HTR-8/SVneo (cell line): Measurements from ENCODE around the gene ADGRV1.

ENCODE experiments used
- DNase-seq: peaks from one replicate; pipeline ENCODE4 v3.0.0; 2011; ENCODE audit warnings: low spot score, mixed read lengths; ENCODE audit not compliant: insufficient read length
- FAIRE-seq: peaks from 2 replicates; lab custom pipeline; 2011; peaks lifted over from hg19 to GRCh38; lab: Jason Lieb, UNC

The ADGRV1 gene

DNA sequence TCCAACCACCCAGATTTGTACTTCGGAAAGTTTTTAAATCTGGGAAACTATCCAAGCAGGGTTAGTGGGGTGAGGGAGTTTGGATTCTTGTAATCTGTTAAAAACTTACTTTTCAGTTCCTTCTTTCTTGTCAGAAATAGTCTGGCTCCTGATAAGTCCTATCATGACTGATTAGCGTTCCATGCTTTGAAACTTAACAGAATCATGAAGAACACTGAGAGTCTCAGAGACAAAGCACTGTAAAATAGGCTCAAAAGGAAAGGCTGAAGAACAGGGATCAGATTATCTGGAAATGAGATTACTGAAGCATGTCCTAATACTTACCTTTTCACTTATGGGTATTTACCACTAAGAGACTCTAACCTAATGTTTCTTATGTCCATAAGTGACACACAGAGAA, 582.1 kb downstream of the ADGRV1 start:
- FAIRE-seq, result no peak
- DNase-seq, result no peak

DNA sequence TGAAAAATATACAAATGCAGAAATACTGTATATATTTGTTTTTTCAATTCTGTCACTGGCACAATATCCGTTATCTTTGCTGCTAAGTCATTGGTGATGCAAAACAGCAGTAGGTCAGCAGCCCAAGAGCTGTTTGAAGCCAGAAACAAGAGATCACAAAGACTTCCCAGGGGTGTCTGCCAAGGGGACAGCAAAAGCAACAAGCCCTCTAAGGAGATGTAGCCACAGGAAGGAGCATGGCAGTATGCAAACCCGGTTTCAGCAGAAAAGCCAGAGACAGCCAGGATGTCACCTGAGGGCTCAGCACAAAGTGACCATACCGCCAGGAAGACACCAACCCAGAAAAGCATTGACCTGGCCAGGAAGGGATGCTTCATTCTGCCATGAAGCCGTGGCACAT, 583.0 kb downstream of the ADGRV1 start:
- DNase-seq (no peak), FAIRE-seq (no peak)

DNA sequence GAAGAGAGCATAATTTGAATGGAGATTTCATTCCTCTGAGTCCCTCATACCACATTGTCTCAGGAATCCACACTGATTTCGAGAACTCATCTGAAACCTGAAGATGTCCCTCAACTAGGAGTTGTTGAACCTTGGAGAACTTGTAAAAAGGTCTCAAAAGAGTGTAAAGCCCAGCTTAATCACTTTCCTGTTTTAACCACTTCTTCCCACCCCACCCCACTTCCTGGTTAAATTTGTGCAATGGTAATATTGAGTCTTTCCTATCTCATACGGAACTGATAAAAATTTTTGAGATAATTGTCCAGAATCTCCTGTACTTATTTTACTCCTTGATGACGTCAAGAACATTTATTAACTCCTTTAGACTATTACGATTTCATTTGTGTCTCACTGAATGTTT, 583.8 kb downstream of the ADGRV1 start:
- DNase-seq (no peak), FAIRE-seq (no peak)

DNA sequence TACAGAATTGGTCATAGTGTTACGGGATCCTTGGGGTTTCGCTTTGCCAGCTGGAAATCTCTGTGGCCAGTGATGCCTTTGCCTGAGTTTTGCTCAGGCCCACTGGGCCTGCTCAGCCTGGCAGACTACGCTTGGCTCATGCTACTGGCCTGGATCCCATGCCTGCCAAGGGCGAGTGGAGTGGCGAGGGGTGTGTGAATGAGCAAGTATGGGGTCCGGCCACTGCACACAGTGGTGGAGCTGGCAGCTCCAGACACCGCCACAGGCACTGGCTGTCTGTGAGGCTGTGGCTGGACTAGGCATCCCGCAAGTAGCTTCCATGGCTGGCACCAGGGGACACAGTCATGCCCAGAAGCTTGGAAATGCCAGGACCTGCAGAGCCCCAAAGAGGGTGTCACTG, 584.2 kb downstream of the ADGRV1 start:
- no peak for FAIRE-seq
- DNase-seq, result no peak

DNA sequence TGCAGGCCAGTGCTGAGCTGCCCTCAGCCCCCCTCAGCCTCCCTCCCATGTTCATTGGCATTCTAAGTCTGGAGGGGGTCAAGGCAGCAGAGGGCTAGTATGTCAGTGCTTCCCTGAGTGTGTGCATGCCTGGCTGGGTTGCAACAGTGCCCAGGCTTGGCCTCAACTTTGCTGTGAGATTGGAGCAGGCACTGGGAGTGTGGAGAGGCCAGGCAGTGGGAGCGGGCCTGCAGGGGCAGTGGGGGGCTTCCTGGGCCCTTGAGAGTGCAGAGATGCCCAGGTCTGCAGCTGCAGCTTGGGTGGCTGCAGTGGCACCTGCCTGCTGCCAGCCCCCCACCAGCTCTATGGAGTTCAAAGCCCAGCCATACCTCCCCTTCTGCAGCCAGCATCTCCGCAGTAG, 585.2 kb downstream of the ADGRV1 start:
- no peak for DNase-seq
- no peak for FAIRE-seq

DNA sequence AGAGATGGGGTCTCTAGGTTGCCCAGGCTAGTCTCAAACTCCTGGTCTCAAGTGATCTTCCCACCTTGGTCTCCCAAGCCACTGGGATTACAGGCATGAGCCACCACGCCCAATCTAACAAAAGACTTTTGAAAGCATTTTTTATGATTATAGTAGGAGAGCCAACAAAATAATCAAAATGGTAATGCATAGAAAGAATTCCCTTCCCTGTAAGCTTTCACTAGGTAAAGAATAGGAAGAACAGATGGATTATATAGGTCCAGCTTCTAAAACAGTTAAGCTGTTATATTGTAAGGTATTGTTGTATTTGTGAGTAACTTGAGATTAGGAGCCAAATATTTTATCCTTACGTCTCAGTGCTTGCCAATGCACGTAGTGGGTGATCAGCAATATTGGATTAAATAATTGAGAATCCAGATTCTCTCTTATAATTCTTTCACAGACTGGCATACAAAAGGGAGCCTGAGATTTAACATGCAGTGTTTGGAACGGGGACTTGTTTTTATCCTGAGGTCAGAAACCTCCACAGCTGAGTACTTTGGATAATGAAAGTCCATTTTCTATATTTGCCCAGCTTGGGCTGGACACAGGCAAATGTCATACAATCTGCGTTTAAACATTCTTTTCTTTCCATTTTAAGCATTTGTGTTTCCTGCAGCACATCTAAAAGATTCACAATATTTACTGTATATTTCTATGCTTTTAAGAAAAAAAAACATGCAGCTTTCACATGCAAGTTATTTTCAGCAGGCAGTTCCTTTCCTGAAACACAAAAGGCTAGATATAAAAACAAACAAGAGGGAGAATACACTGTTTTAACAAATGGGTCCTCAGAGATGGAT, 586.1 kb downstream of the ADGRV1 start:
- no peak for DNase-seq
- no peak for FAIRE-seq

DNA sequence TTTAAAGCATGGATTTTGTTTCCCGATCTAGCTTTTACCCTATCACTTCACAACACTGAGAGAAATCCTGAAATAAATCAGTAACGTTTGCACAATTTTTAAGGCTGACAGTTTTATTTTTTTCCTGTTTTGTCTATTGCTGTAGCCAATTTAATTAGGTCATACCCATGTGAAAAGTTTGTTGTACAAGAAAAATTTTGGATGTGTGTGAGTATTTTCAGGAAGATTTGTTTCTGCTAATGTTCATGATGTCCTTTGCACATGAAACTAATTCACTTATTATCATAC, 586.7 kb downstream of the ADGRV1 start:
- DNase-seq, result no peak
- FAIRE-seq, result no peak

DNA sequence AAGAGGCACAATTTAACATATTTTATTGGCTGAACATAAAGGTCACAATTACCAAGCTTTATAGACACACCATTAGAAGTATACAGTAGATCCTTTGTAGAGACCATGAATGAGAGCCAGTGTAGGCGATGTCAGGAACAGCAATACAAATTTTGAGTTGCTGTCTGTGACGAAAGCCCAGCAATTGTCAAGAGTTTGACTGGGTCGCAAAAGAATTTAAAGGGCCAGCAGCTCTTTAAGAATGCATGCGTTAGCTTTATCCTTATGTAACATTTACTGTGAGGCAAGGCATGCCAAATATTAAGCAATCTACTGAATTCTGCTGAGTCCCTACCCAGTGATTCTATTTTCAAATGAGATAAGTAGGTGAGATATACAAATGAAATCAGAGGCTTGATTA, 587.6 kb downstream of the ADGRV1 start:
- no peak for FAIRE-seq
- no peak for DNase-seq

DNA sequence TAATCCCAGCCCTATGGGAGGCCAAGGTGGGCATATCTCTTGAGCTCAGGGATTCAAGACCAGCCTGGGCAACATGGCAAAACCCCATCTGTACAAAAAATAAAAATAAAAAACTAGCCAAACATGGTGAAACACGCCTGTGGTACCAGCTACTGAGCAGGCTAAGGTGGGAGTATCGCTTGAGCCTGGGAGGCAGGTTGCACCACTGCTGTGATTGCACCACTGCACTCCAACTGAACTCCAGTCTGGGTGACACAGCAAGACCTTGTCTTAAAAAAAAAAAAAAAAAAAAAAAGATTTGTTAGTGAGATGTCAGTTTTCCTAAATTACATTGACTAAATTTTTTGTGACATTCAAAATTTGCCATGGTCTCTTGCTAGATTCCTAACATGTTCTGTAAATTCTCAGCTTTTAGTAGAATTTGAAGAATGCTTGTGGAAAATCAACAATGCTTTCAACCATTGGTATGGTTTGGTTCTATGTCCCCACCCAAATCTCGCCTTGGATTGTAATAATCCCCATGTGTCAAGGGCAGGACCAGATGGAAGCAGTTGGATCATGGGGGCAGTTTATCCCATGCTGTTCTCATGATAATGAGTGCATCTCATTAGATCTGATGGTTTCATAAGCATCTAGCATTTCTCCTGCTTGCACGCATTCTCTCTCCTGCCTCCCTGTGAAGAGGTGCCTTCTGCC, 588.5 kb downstream of the ADGRV1 start:
- DNase-seq (no peak), FAIRE-seq (no peak)

DNA sequence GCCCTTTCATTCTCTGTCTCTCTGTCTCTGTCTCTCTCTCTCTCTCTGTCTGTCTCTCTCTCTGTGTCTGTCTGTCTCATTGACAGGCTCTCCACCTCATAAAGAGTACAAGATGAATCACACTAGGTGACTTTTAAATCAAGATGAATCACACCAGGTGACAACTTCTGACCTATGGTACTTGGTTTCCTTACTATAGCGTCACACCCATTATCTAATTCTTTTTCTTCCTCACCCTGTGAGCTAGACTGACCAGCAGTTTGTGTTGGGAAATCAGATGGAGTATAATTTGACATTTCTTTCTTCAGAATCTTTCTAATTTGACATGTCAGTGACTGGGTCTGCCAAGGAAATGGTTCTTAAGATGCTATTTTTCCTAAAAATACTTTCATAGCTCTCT, 591.6 kb downstream of the ADGRV1 start:
- DNase-seq, result no peak
- peak; percentile 99 for FAIRE-seq

DNA sequence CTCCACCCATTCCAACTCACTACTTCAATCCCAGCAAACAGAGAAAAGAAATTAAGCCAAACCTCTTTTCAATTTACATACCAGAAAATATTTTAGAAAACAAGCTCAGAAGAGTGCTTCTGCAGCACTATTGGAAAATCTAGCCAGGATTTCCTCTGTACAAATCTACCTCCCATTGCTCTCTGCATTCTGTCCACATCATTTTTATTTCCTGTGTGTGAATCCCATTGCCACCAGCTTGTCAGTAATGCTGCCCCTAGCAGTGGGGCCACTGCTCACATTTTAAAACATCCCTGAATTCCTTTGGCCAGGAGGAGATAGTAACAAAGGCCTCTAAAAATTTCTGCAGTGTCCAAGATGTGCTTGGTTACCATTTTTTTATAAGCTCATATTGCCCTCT, 592.0 kb downstream of the ADGRV1 start:
- DNase-seq (no peak), FAIRE-seq (no peak)

DNA sequence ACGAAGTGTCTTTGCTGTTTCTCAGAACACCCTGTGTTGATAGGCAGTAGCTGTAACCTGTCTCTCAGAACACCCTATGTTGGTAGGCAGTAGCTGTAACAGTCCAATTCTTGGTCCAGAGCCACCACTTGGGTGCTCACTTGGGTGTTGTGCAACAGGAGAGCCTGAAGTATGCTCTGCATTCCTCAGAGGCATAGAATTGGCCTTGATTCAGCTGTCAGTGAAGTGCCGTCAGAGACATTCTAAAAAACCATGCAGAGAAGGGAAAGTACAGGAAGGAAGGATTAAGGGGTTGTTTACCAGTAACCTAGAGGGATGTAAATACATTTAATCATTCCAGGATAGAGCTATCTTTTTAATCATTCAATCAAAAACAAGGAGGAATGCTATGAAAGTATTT, 593.4 kb downstream of the ADGRV1 start:
- peak; percentile 49 for FAIRE-seq

DNA sequence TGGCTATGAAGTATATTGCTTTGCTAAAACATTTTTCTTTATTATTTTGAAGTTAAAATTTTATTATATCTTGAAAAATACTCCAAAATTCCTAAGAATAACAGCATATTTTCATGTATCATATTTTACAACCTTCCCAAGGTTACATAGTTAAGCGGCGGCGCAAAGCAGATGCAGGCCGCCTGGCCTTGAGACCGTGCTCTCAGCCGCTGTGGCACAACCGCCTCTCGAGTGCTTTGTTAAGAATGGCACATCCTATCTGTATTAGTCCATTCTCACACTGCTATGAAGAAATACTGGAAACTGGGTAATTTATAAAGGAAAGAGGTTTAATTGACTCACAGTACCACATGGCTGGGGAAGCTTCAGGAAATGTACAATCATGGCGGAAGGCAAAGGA, 595.7 kb downstream of the ADGRV1 start:
- no peak for DNase-seq
- FAIRE-seq, result no peak

More for the DNA sequence above, 593.4 kb downstream of the ADGRV1 start:
- peak; percentile 77 for DNase-seq

DNA sequence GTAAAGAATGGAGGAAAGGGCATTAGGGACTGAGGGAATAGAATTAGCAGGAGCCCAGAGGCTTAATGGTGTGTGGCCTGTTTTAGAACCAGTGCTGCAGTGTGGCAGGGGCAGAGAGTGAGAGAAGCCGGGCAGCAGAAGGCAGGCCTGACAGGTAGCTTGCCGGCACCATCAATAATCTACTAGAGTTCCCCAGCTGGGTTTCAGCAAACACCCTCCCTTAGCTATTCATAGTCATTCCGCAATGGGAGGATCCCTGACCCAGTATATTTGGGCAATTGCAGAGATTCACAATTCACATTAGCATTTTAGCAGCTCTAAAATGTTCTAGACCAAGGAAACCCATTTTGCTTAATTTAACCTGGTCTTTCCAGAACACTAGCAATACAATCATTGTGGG, 596.7 kb downstream of the ADGRV1 start:
- FAIRE-seq, result no peak

DNA sequence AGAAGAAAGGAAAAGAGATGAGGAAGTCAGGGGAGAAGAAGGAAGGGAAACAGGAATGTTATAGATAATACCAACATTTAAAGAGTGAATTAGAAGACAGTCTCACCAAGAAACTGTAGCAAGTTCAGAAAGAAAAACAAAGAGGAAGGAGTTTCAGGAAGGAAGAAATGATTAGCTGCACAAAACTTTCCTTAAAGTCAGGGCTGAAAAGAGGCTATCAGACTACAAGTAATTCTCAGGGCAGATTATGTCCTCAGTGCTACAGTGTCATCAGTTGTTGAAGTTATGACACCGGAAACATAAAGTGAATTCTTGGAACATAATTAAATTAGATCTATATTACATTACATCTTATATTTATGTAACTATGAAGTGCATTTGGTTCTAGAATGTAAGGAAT, 597.6 kb downstream of the ADGRV1 start:
- DNase-seq (no peak), FAIRE-seq (no peak)

More for the DNA sequence above, 596.7 kb downstream of the ADGRV1 start:
- DNase-seq, result no peak

DNA sequence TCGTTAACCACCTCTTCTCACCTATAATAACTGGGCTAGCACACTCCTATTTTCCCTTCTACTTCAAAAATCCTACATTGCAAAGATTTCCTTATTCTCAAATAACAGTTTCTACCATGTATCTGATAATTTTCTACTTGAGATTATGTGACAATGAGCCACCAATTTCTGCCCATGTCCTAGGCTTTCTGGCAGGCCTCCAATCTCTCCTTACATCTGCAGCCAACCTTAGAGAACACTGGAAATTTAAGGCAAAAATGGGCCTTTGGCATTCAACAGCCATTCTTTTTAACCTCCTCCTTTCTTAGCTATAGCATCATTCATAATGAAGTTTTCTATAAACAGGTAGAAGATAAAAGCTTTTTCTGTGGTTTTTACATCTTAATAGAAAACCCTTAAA, 599.4 kb downstream of the ADGRV1 start:
- DNase-seq, result no peak
- no peak for FAIRE-seq

DNA sequence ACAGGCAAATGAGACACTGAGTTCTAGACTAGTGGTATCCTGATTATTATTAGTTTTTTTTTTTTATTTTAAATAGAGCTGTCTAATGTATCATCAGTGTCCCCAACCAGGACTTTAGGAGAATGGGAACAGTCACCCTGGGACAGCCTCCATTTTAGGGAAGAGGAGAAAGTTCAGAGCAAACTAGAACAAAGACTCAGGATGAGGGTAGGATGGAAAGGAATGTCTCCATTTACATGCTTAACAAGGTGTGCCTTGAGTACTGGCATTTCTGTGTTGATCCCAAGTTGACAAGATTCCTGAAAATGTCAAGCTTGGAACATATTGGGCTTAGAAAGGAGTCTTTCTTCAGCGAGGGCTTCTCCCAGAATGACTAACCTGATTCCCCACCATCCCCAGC, 601.0 kb downstream of the ADGRV1 start:
- DNase-seq (no peak), FAIRE-seq (no peak)

DNA sequence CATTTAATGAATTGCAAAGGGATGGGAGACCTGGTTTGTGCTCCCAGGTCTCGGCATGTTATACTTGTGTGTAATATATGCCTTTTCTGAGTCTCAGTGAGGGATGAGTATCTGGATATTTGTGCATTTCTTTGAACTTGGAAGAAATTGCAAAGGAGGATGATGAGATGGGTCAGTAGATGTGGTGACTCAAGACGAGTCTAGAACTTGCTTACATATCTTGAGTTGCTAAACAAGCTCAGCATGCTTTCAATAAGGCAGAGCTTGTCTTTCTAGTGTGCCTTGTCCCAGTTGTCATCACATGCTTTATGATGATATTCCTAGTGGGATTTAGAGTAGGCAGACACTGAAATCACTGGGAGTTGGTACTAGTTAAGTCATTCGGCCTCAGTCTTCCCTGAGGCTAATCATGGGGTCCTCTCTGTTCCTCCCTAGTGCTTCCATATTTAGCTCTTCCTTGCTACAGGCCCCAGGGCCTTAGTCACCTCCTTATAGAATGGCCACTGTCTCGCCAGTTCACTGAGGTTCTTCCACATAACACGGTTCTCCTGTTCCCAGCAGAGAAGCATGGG, 602.2 kb downstream of the ADGRV1 start:
- DNase-seq, result no peak
- no peak for FAIRE-seq

DNA sequence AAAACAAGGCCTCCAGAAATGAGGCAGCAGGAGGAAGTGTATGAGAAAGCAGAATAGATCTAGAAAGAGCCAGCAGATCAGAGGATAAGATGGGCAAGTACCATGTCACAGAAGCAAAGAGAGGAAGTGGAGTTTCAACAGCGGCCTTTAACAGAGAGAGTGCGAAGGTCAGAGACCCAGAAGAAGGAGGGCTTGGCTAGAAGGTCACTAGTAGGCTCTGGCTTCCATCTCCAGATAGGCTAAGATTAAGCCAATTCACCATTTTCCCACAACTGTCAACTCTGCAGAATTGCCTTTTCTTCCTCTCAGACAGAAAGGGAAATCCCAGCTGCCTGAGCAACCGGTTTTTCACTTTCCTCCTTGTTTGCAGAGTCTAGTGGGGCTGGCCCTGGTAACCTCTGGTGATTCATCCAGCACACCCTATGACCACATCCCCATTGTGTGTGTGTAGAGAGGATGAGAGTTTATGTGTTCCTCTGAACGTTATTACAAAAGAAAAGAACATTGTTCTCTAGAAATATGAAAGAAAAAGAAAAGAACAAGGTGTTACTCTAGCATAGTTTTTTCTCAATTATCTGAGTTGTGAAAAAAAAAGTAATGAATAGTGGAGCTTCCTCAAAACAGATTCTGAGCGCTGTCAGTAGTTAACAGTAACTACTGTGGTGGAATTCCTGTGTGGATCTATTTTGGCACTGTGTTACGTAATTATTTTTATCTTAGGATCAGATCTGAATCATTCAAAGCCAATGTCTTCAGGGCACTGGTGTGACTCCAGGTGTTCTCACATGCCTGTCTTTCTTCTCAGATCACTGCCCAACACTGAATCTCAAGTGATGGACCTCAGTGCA, 604.2 kb downstream of the ADGRV1 start:
- DNase-seq, result peak; percentile 41
- FAIRE-seq, result no peak

DNA sequence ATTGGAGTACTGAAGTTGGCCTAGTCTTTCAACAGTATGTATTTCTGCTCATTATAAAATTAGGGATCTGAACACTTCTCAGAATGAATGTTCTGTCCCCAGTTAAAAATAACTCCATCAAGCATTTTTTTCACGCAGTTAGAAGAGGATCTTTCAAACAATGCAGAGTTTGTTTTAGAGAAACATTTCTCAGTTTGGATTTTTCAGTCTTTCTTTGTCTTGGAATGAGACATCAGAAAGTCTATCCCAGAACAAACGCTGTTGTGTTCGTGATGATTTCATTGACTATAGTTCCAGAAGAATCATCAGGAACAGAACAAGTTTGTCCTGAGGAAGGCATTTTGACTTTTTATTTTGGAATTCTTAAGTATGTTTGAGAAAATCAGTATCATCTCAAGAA, 605.8 kb downstream of the ADGRV1 start:
- DNase-seq (no peak), FAIRE-seq (no peak)
